CD4-positive, alpha-beta T cell treated with Interleukin-4 for 4 hours (primary cell): Measurements from ENCODE around the gene IL22.

Experiments used
- DNase-seq: peaks from one replicate; pipeline ENCODE4 v3.0.0-alpha.2; 2020

Gene IL22

GRCh38 chr12:68253504-68253903 is at the start of gene IL22:
IL22 (minus strand) TSS chr12:68253604; CDS start chr12:68253448, 156 bp downstream.
- no peak for DNase-seq

- no peak for DNase-seq
These were observed 44.5 kb upstream of the IL22 start for GRCh38 chr12:68297929-68298328.

GRCh38 chr12:68294251-68294650 is 40.8 kb upstream of the IL22 start:
- DNase-seq = no peak

- DNase-seq = no peak
These were observed 39.9 kb upstream of the IL22 start for GRCh38 chr12:68293347-68293746.

GRCh38 chr12:68292151-68292943 is 38.9 kb upstream of the IL22 start:
- DNase-seq = no peak

- DNase-seq = no peak
These were observed 38.1 kb upstream of the IL22 start for GRCh38 chr12:68291396-68292036.

GRCh38 chr12:68290126-68290525 is 36.7 kb upstream of the IL22 start:
- peak; percentile 77 for DNase-seq

GRCh38 chr12:68287106-68287505 is 33.7 kb upstream of the IL22 start:
- DNase-seq = no peak

- DNase-seq = no peak
These were observed 33.0 kb upstream of the IL22 start for GRCh38 chr12:68286396-68286795.

GRCh38 chr12:68285541-68285940 is 32.1 kb upstream of the IL22 start:
- no peak for DNase-seq

- no peak for DNase-seq
These were observed 28.1 kb upstream of the IL22 start for GRCh38 chr12:68281322-68282077.

- no peak for DNase-seq
These were observed 26.8 kb upstream of the IL22 start for GRCh38 chr12:68280240-68280639.

GRCh38 chr12:68279227-68280054 is 26.0 kb upstream of the IL22 start:
- no peak for DNase-seq

- no peak for DNase-seq
These were observed 23.1 kb upstream of the IL22 start for GRCh38 chr12:68276402-68276930.

- DNase-seq = no peak
These were observed 19.3 kb upstream of the IL22 start for GRCh38 chr12:68272732-68273131.

- no peak for DNase-seq
These were observed 17.9 kb upstream of the IL22 start for GRCh38 chr12:68271346-68271745.

- DNase-seq = no peak
These were observed 17.0 kb upstream of the IL22 start for GRCh38 chr12:68270358-68270757.

- DNase-seq = no peak
These were observed 16.4 kb upstream of the IL22 start for GRCh38 chr12:68269779-68270178.

GRCh38 chr12:68268967-68269366 is 15.6 kb upstream of the IL22 start:
- DNase-seq = no peak

GRCh38 chr12:68267892-68268396 is 14.5 kb upstream of the IL22 start:
- no peak for DNase-seq

GRCh38 chr12:68264857-68265256 is 11.5 kb upstream of the IL22 start:
- no peak for DNase-seq

GRCh38 chr12:68264158-68264855 is 10.9 kb upstream of the IL22 start:
- no peak for DNase-seq
